Naive B cell (primary cell): ENCODE results near the gene OPTN. TPM values are rescaled to one million over a fixed set of nuclear protein-coding genes. Genes with fewer than 3 reads are reported as not detected.
"Not testable (repeated sequence)": the region's sequence is repeated elsewhere in the genome, so short reads cannot be mapped to it uniquely, and the experiment has no call there.

Source experiments
- ATAC-seq, 2 donors: fragments of 150-1000 bp; cut with Tn5 transposase; 2 replicates each; pipeline ENCODE4 v1.10.0; 2021; ENCODE audit warnings: low read depth in 2 of 2, mild to moderate bottlenecking in 2 of 2, moderate library complexity in 2 of 2
- DNase-seq: peaks from one replicate; pipeline ENCODE4 v3.0.0; 2022
- H3K27ac Mint-ChIP-seq, 6 donors: one replicate each; pipeline ENCODE4 v1.8.0; 2020 to 2022; ENCODE audit warnings: mild to moderate bottlenecking in 6 of 6, mixed read lengths in 6 of 6, moderate library complexity in 5 of 6, inconsistent platforms in 2 of 6
- H3K27me3 Mint-ChIP-seq, 3 donors: one replicate each; pipeline ENCODE4 v1.8.0; 2021 to 2022; ENCODE audit warnings: mixed read lengths in 3 of 3, mild to moderate bottlenecking in 1 of 3
- H3K36me3 Mint-ChIP-seq, 2 donors: one replicate each; pipeline ENCODE4 v1.8.0; 2020 to 2022; ENCODE audit warnings: mixed read lengths in 2 of 2, inconsistent platforms in 1 of 2, mild to moderate bottlenecking in 1 of 2
- H3K4me1 Mint-ChIP-seq, 3 donors: one replicate each; pipeline ENCODE4 v1.8.0; 2020 to 2022; ENCODE audit warnings: mixed read lengths in 3 of 3, inconsistent platforms in 1 of 3, mild to moderate bottlenecking in 1 of 3, moderate library complexity in 1 of 3
- H3K4me3 Mint-ChIP-seq, 8 donors: one replicate each; pipeline ENCODE4 v1.8.0; 2020 to 2022; ENCODE audit warnings: mild to moderate bottlenecking in 8 of 8, mixed read lengths in 8 of 8, moderate library complexity in 8 of 8, inconsistent platforms in 2 of 8
- H3K9me3 Mint-ChIP-seq, 7 donors: one replicate each; pipeline ENCODE4 v1.8.0; 2020 to 2022; ENCODE audit warnings: mixed read lengths in 7 of 7, mild to moderate bottlenecking in 5 of 7, inconsistent platforms in 2 of 7, moderate library complexity in 1 of 7
- polyA plus RNA-seq, 6 donors: library from polyadenylated mRNA; unstranded; fragments of 300-500 nt; fragmentation: Illumina TruSeq; gene quantifications; one replicate each; pipeline ENCODE4 v1.2.3, GENCODE V29; 2021; ENCODE audit warnings: low read depth in 6 of 6

OPTN gene
- polyA plus RNA-seq, 6 donors from 2014 or later: 0.18 to 18.1 (median 8.2) TPM

DNA sequence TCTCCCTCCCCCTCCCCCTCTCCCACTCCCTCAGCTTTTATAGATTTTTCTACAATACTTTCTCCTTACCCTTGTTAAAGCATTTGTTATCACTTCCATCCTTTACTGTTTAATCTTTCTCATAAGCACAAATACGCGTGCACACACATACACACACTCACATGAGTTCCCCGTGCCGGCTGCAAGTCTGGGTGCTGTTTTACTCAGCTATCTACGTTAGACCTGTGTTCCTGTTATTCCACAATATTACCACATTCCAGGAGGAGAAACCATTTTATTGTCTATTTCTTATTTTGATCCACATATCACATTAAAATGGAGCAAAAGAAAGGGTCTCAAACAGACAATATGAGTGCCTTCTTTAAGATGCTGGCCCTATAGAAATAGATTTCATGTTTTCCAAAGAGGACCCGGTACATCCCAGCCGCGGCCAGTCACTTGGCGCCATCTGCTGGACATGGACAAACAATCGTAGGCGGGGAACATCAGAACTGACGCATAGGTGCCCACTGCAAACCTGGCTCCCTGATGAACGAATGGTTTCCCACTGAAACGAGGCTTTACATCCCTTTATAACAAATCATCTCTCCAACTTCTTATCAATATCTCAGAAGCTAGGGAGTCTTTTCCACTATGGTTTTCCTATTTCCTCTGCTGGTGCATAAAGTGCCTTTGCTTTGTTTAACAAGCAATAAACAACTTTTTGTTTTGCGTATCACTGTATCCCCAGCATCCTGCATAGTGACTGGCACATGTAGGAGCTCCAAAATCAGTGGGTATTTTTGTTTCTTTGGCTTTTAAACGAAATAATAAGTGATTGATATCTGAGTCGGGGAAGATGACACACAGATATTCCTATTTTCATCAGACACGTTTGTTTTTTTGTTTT is 25.2 kb upstream of the OPTN start:
- ATAC-seq: peak; percentile 47 to 65
- peaks cover 4 to 20% (median 15%) of the 10 kb centered on the region in 7 donors for H3K9me3 Mint-ChIP-seq
- H3K4me1 Mint-ChIP-seq: no peaks in the 10 kb centered on the region
- peaks cover 0 to 9% of the 10 kb centered on the region in 2 donors for H3K36me3 Mint-ChIP-seq
- DNase-seq: peak; percentile 13
- H3K4me3 Mint-ChIP-seq: no peak overlapping the region
- peaks cover 14 to 41% (median 31%) of the 10 kb centered on the region in 3 donors for H3K27me3 Mint-ChIP-seq
- H3K27ac Mint-ChIP-seq: no peak overlapping the region

- Mint-ChIP-seq H3K4me3 (peak overlapping the region in 1 of 8 donors; percentile 53), H3K4me1 (no peaks in the 10 kb centered on the region), H3K27ac (no peak overlapping the region), H3K36me3 (peaks cover 0 to 28% of the 10 kb centered on the region in 2 donors), H3K9me3 (peaks cover 16 to 54% (median 41%) of the 10 kb centered on the region in 7 donors), H3K27me3 (peaks cover 14 to 32% (median 30%) of the 10 kb centered on the region in 3 donors)
- ATAC-seq (no peak), DNase-seq (no peak)
Measured at GRCh38 chr10:13078912-13079775, 20.8 kb upstream of the OPTN start.

GRCh38 chr10:13079776-13080050 is 20.2 kb upstream of the OPTN start:
- ATAC-seq (no peak), DNase-seq (no peak)
- Mint-ChIP-seq H3K9me3 (peaks cover 16 to 59% (median 45%) of the 10 kb centered on the region in 7 donors), H3K4me3 (peak overlapping the region in 1 of 8 donors; percentile 53), H3K4me1 (no peaks in the 10 kb centered on the region), H3K36me3 (peaks cover 0 to 28% of the 10 kb centered on the region in 2 donors), H3K27me3 (peaks cover 11 to 26% (median 26%) of the 10 kb centered on the region in 3 donors), H3K27ac (no peak overlapping the region)

DNA sequence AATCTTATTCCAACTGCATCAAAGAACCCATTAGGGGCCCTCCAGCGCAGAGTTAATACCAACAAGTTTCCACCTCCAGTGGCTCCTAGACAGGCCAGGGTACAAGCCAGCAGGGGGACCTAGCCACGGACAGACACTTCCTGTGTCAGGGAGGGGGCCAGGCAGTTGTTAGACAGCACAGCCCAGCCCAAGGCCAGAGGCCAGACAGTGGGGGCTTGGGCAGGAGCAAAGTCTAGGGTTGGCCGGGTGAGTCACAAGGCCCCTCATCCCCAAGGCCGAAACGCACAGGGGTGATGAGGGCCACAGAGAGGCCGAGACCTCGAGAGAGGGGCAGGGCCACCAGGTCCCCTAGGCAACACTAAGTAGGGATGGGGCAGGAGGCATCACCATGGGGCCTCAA is 19.3 kb upstream of the OPTN start:
- ATAC-seq: no peak
- Mint-ChIP-seq H3K27me3 (peaks cover 6 to 21% (median 20%) of the 10 kb centered on the region in 3 donors), H3K4me1 (no peaks in the 10 kb centered on the region), H3K4me3 (no peak overlapping the region), H3K27ac (no peak overlapping the region), H3K36me3 (peaks cover 0 to 28% of the 10 kb centered on the region in 2 donors), H3K9me3 (peaks cover 16 to 68% (median 49%) of the 10 kb centered on the region in 7 donors)
- no peak for DNase-seq

DNA sequence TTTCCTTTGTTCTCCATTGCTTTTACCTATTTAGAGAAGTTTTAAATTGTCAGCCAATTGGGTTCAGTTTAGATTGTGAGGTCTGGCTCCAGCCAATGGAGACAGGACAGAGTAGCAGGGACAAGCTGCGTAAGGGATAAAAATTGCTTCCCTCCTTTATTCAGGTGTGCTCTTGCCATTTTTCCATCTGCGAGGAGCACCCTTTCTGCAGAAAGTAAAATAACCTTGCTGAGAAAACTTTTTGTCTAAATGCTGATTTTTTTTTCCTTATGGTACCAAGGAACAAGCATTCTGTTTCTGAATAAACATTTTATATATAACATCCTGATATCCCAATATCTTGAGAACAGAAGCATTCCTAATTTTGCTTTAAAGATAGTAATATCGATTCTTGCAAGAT is 16.3 kb upstream of the OPTN start:
- H3K27ac Mint-ChIP-seq, DNase-seq, ATAC-seq, H3K4me3 Mint-ChIP-seq, H3K4me1 Mint-ChIP-seq: not testable (repeated sequence)
- H3K36me3 Mint-ChIP-seq: peaks cover 0 to 28% of the 10 kb centered on the region in 2 donors
- H3K9me3 Mint-ChIP-seq: peaks cover 16 to 62% (median 43%) of the 10 kb centered on the region in 7 donors
- H3K27me3 Mint-ChIP-seq: peaks cover 4 to 14% (median 12%) of the 10 kb centered on the region in 3 donors

GRCh38 chr10:13086056-13086455 is 13.9 kb upstream of the OPTN start:
- DNase-seq: no peak
- Mint-ChIP-seq H3K4me3 (no peak overlapping the region), H3K27me3 (peaks cover 11 to 18% (median 13%) of the 10 kb centered on the region in 3 donors), H3K9me3 (peaks cover 7 to 47% (median 30%) of the 10 kb centered on the region in 7 donors), H3K36me3 (peaks cover 0 to 12% of the 10 kb centered on the region in 2 donors), H3K27ac (no peak overlapping the region), H3K4me1 (no peaks in the 10 kb centered on the region)
- ATAC-seq: no peak

GRCh38 chr10:13087601-13087985 is 12.4 kb upstream of the OPTN start:
- Mint-ChIP-seq H3K4me3 (no peak overlapping the region), H3K9me3 (peaks cover 0 to 41% (median 26%) of the 10 kb centered on the region in 7 donors), H3K27me3 (peaks cover 17 to 25% (median 21%) of the 10 kb centered on the region in 3 donors), H3K4me1 (no peaks in the 10 kb centered on the region), H3K27ac (no peak overlapping the region), H3K36me3 (peaks cover 0 to 8% of the 10 kb centered on the region in 2 donors)
- no peak for ATAC-seq
- no peak for DNase-seq

DNA sequence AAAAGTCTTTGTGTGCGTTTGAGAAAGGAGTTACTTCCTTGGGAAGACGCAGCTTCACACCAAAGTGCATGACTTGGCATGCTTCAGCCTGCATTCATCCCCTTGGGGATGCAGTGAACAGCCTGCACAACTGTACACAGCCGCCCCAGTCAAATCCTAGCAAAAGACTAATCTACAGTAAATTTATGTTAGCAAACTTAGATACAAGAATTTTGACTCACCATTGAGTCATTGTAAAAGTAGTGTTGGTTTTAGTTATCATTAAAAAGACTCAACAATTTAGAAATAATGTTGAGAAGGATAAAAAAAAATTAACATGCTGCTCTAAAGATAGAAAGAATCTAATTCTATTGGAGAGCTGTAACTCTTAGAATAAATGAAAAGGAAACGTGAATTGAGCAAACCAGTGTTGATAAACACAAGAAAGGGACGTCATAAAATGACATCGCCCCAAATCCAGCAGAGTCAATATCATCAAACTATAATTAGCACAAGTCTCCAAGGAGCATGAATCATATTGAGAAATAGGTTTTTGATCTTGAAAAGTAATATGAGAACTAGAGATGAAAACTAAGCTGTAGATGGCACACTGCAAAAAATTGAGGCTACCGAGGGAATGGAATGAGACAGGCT is 11.9 kb upstream of the OPTN start:
- ATAC-seq (no peak), DNase-seq (no peak)
- Mint-ChIP-seq H3K9me3 (peaks cover 0 to 41% (median 24%) of the 10 kb centered on the region in 7 donors), H3K36me3 (peaks cover 3 to 8% of the 10 kb centered on the region in 2 donors), H3K4me1 (no peaks in the 10 kb centered on the region), H3K27ac (no peak overlapping the region), H3K27me3 (peaks cover 17 to 25% (median 21%) of the 10 kb centered on the region in 3 donors), H3K4me3 (no peak overlapping the region)

DNA sequence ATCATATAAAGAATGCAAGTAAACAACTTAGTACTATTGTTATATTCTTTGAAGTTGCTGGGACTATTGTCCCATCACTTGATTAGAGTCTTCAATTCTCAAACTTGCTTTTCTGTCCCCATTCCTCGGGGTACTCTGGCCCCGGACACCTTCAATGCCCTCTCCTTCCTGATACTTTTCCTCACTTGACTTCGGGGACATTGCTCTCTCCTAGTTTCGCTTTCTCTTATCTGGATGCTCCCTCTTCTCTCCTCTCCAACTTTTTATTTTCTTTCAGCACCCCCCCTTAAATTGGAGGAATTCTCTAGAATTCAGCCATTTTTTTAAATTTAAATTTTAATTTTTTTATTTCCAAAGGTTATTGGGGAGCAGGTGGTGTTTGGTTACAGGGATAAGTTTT is 10.6 kb upstream of the OPTN start:
- peaks cover 0 to 31% (median 16%) of the 10 kb centered on the region in 7 donors for H3K9me3 Mint-ChIP-seq
- peaks cover 5 to 8% of the 10 kb centered on the region in 2 donors for H3K36me3 Mint-ChIP-seq
- H3K4me3 Mint-ChIP-seq: no peak overlapping the region
- ATAC-seq (no peak), DNase-seq (no peak)
- no peaks in the 10 kb centered on the region for H3K4me1 Mint-ChIP-seq
- H3K27ac Mint-ChIP-seq: no peak overlapping the region
- peaks cover 17 to 25% (median 21%) of the 10 kb centered on the region in 3 donors for H3K27me3 Mint-ChIP-seq

GRCh38 chr10:13090289-13090688 is 9.7 kb upstream of the OPTN start:
- Mint-ChIP-seq H3K4me1 (no peaks in the 10 kb centered on the region), H3K27me3 (peaks cover 17 to 25% (median 21%) of the 10 kb centered on the region in 3 donors), H3K27ac (no peak overlapping the region), H3K4me3 (no peak overlapping the region), H3K36me3 (peaks cover 5 to 8% of the 10 kb centered on the region in 2 donors), H3K9me3 (peaks cover 0 to 22% (median 10%) of the 10 kb centered on the region in 7 donors)
- ATAC-seq: no peak
- DNase-seq: no peak

DNA sequence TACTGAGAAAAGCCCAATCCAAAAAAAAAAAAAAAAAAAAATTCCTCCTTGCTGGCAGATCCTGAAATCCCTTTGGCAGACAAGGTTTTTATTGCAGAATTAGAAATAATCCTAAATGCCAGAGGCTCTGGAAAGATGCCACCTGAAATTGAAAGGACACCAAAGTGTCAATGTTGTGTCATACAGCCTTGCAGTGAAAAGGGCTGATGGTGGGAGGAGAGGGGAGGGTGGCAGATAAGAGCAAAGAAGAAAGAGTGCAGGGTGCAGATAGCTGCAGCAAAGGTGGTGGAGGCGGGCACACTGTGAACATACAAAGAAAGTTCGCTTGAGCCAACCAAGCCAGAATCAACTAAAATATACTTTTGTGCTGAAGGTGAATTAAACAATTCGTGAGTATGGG is 8.2 kb upstream of the OPTN start:
- peaks cover 19 to 25% (median 21%) of the 10 kb centered on the region in 3 donors for H3K27me3 Mint-ChIP-seq
- peaks cover 0 to 20% (median 8%) of the 10 kb centered on the region in 7 donors for H3K9me3 Mint-ChIP-seq
- ATAC-seq: no peak
- H3K4me3 Mint-ChIP-seq: no peak overlapping the region
- no peak overlapping the region for H3K27ac Mint-ChIP-seq
- no peak for DNase-seq
- peaks cover 5 to 8% of the 10 kb centered on the region in 2 donors for H3K36me3 Mint-ChIP-seq
- no peaks in the 10 kb centered on the region for H3K4me1 Mint-ChIP-seq

DNA sequence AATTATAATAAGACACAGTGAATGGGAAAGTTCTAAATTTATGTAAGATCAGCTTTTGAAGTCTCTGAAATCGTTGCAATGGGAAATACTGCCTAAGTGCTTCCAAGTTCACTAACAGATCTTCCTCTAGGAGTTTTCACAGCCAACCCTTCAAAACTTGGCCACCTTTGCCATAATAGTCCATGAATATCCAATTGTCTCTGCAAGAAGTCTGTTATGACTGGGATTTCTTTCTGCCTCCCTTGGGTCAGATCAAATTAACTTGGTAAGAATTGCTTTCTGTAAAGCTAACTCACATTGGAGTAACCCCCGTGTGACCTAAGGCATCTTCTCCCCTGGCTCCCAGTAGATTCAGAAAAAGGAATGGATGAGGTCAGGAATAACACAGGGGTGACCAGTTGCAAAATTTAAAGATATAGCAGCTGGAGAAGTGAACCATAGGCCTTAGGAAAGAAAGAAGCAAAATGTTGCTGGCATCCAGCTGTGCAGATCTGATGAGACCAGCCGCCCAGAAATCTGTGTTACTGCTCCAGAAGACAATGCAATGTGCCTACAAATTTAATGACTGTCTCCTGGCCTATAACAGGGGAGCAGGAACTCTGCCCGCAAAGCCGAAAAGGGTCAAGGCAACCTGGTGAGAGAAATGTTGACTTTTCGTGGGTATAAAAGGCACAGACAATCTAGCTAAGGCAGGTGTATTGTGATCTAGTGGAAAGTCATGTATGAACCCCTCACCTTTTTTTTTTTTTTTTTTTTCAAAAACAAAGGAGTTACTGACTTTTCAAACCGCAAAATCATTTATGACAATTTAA is 7.5 kb upstream of the OPTN start:
- Mint-ChIP-seq H3K9me3 (peaks cover 0 to 20% (median 8%) of the 10 kb centered on the region in 7 donors), H3K4me1 (no peaks in the 10 kb centered on the region), H3K36me3 (peaks cover 5 to 8% of the 10 kb centered on the region in 2 donors), H3K27me3 (peaks cover 21 to 25% (median 21%) of the 10 kb centered on the region in 3 donors), H3K4me3 (no peak overlapping the region), H3K27ac (no peak overlapping the region)
- ATAC-seq (no peak), DNase-seq (no peak)
